ENCODE results near the gene UBAP2L.
"Not testable (repeated sequence)": the region's sequence is repeated elsewhere in the genome, so short reads cannot be mapped to it uniquely, and the experiment has no call there.

Gene UBAP2L

GRCh38 chr1:154309136-154309535, 88.4 kb downstream of the UBAP2L start:
- not testable (repeated sequence) for DNase-seq (ENCODE audit: low spot score)

DNA sequence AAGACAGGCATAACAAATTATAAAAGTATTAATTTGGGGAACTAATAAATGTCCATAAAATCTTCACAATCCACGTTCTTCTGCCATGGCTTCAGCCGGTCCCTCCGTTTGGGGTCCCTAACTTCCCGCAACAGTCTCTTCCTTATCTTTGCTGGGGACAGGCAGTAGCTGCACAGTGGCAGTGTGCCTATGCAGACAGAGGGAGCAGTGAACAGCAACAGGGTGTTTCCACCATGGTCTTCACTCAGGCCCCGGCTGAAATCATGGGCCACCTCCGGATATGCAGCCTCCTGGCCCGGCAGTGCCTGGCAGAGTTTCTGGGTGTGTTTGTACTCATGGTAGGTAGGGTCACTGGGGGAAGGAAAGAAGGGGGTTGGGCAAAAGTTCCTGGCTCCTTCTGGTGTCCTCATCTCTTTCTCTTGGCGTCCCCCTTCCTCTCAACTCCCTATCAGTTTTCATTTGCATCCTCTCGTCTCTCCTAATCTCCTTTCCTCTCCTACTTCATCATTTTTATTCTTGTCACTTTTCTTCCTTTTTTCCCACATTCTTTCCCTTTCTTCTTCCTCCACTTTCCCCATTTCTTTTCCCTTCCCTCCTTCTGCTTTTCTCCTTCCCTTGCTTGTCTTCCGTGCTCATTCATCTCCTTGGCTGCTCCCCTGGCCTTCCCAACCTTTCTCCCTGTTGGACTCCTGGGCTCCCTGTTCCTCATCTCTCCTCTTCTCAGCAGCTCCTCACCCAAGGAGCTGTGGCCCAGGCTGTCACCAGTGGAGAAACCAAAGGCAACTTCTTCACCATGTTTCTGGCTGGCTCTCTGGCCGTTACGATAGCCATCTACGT, 91.7 kb downstream of the UBAP2L start:
- DNase-seq (ENCODE audit: low spot score), result not testable (repeated sequence)

- DNase-seq (ENCODE audit: low spot score), result no peak
These were observed 92.3 kb downstream of the UBAP2L start for GRCh38 chr1:154313066-154313356.

GRCh38 chr1:154314226-154314625, 93.5 kb downstream of the UBAP2L start:
- not testable (repeated sequence) for DNase-seq (ENCODE audit: low spot score)

GRCh38 chr1:154316704-154317103, 95.9 kb downstream of the UBAP2L start:
- DNase-seq (ENCODE audit: low spot score), result no peak

GRCh38 chr1:154318386-154318785, 97.6 kb downstream of the UBAP2L start:
- DNase-seq (ENCODE audit: low spot score), result no peak

Small RNA genes within 50 kb of the gene (small RNA-seq; reads per million reads assigned to genes)
- 0 to 0.18 reads per million in 2 experiments for gene MIR190B
- 0.04 to 0.37 reads per million in 2 experiments for gene RF00273
- 0 reads per million in 2 experiments for gene RNU6-121P
- 0 reads per million in 2 experiments for gene RNU6-239P
- gene SNORA58B, result 0 reads per million in 2 experiments
